Mesendoderm (in vitro differentiated cells): ENCODE data around the gene DECR2.

Experiments used
- DNase-seq: peaks from one replicate; pipeline ENCODE4 v3.0.0; 2013
- H2AK5ac ChIP-seq: 2 replicates; pipeline ENCODE4 v1.6.1; 2013; ENCODE audit warnings: low read length, inconsistent platforms
- H2BK120ac ChIP-seq: 2 replicates; pipeline ENCODE4 v1.6.1; 2013; ENCODE audit warnings: low read depth, mild to moderate bottlenecking, low read length, moderate library complexity, mixed read lengths
- H2BK15ac ChIP-seq: replicated peaks from 2 replicates; pipeline ENCODE4 v1.6.1; 2013; ENCODE audit warnings: low read depth, mild to moderate bottlenecking, moderate library complexity
- H2BK5ac ChIP-seq: 2 replicates; pipeline ENCODE4 v1.6.1; 2013; ENCODE audit warnings: low read length, inconsistent platforms
- H3K18ac ChIP-seq: 2 replicates; pipeline ENCODE4 v1.6.1; 2013; ENCODE audit warnings: mild to moderate bottlenecking, low read length, mixed read lengths
- H3K23ac ChIP-seq: one replicate; pipeline ENCODE4 v1.6.1; 2013; ENCODE audit warnings: low read length
- H3K27ac ChIP-seq: 2 replicates; pipeline ENCODE4 v1.5.1; 2013; ENCODE audit warnings: low read depth, mild to moderate bottlenecking, inconsistent platforms, low read length, moderate library complexity
- H3K27me3 ChIP-seq: 2 replicates; pipeline ENCODE4 v1.6.1; 2013; ENCODE audit warnings: low read length, control low read depth, mild to moderate bottlenecking, inconsistent platforms; ENCODE audit not compliant: insufficient read depth, poor library complexity
- H3K36me3 ChIP-seq: 2 replicates; pipeline ENCODE4 v1.6.1; 2013; ENCODE audit warnings: low read length, inconsistent platforms; ENCODE audit not compliant: control insufficient read depth, insufficient read depth
- H3K4ac ChIP-seq: one replicate; pipeline ENCODE4 v1.6.1; 2013; ENCODE audit warnings: low read depth, mild to moderate bottlenecking, low read length, moderate library complexity
- H3K4me1 ChIP-seq: 2 replicates; pipeline ENCODE4 v1.6.1; 2013; ENCODE audit warnings: low read depth, low read length, inconsistent platforms; ENCODE audit not compliant: control insufficient read depth
- H3K4me2 ChIP-seq: 2 replicates; pipeline ENCODE4 v1.6.1; 2013; ENCODE audit warnings: low read length
- H3K4me3 ChIP-seq: 2 replicates; pipeline ENCODE4 v1.5.1; 2013; ENCODE audit warnings: mild to moderate bottlenecking, low read length
- H3K56ac ChIP-seq: one replicate; pipeline ENCODE4 v1.6.1; 2013; ENCODE audit warnings: low read length
- H3K79me1 ChIP-seq: 2 replicates; pipeline ENCODE4 v1.6.1; 2013; ENCODE audit warnings: low read length, inconsistent platforms
- H3K79me2 ChIP-seq: 2 replicates; pipeline ENCODE4 v1.6.1; 2013; ENCODE audit warnings: mild to moderate bottlenecking, low read length; ENCODE audit not compliant: control insufficient read depth, insufficient read depth
- H3K9ac ChIP-seq: 2 replicates; pipeline ENCODE4 v1.6.1; 2013; ENCODE audit warnings: low read length, inconsistent platforms
- H4K5ac ChIP-seq: one replicate; pipeline ENCODE4 v1.6.1; 2013; ENCODE audit warnings: low read length
- H4K8ac ChIP-seq: one replicate; pipeline ENCODE4 v1.6.1; 2013; ENCODE audit warnings: low read depth, mild to moderate bottlenecking, control low read depth, low read length, moderate library complexity
- WGBS: extraction: QIAGEN DNeasy Blood & Tissue Kit; methylation state at CpG from one replicate; pipeline ENCODE4 v1.1.7; 2013; ENCODE audit warnings: low lambda C conversion rate, missing lambda C conversion rate; ENCODE audit not compliant: insufficient coverage; ENCODE audit errors: extremely low coverage; 5-methylcytosine and 5-hydroxymethylcytosine counted together

Gene DECR2

DNA sequence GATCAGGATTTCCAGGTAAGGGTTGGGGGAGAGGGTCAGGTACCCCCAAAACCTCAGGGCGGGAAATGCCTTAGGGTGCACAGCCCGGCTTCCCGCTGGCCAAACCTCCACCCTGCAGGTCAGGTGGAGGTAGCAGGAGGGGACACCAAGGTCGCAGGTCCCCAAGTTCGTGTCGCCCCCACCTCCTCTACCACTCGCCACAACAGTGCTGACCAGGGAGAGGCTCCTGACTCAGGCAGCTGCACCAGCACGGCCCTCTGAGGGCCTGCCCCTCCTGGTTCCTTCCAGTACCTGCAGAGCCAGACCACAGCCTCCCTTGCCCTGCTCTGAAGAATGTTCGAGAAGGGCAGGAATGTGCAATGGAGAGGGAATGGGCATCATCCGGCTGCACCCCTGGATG is 35.2 kb upstream of the DECR2 start:
- no peak overlapping the region for H3K4me2 ChIP-seq
- no peak overlapping the region for H2BK5ac ChIP-seq
- no peak overlapping the region for H2AK5ac ChIP-seq
- no peak overlapping the region for H3K56ac ChIP-seq
- H3K9ac ChIP-seq, result no peak overlapping the region
- no peak overlapping the region for H3K4ac ChIP-seq
- H2BK15ac ChIP-seq, result no peak overlapping the region
- H4K8ac ChIP-seq, result no peak overlapping the region
- H3K27ac ChIP-seq, result no peak overlapping the region
- peaks cover 5% of the 10 kb centered on the region for H3K79me1 ChIP-seq
- H3K27me3 ChIP-seq, result no peaks in the 10 kb centered on the region
- H2BK120ac ChIP-seq, result no peak overlapping the region
- H3K4me3 ChIP-seq, result no peak overlapping the region
- H4K5ac ChIP-seq, result no peak overlapping the region
- no peak for DNase-seq
- H3K36me3 ChIP-seq, result peaks cover 9% of the 10 kb centered on the region
- no peaks in the 10 kb centered on the region for H3K4me1 ChIP-seq
- H3K79me2 ChIP-seq, result peaks cover 2% of the 10 kb centered on the region
- no CpG with 5 or more reads among the region's 10 CpGs for WGBS
- no peak overlapping the region for H3K23ac ChIP-seq
- no peak overlapping the region for H3K18ac ChIP-seq

DNA sequence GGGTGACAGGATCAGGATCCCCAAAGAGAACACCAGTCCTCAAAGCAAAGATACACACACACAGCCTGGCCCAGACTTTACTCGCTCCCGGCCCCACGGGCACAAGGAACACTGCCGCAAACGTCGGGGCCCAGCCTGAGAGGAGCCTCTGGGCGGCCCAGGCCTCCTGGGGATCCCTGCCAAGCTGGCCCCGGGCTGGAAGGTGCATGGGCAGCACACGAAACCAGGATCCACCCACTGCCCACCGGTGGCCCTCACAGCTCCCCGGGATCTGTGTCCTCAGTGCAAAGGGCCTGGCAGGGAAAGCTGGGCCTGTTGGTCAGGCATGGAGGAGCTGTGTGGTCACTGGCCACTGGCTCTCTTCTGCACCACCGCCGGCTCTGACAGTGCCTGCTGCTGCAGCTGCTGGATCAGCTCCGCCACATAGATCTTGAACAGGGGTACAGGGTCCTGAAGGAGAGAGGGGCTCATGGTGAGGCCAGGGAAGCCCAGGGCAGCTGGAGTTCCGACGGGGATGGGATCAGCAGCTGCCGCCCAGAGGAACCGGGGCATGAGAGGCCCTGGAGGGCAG is 34.3 kb upstream of the DECR2 start:
- no peak overlapping the region for H3K9ac ChIP-seq
- H3K79me2 ChIP-seq, result peaks cover 2% of the 10 kb centered on the region
- H3K36me3 ChIP-seq, result peaks cover 9% of the 10 kb centered on the region
- no peak overlapping the region for H2AK5ac ChIP-seq
- no peak overlapping the region for H4K5ac ChIP-seq
- H2BK15ac ChIP-seq, result no peak overlapping the region
- no peaks in the 10 kb centered on the region for H3K4me1 ChIP-seq
- H3K4me3 ChIP-seq, result no peak overlapping the region
- DNase-seq, result no peak
- no peaks in the 10 kb centered on the region for H3K27me3 ChIP-seq
- H3K27ac ChIP-seq, result no peak overlapping the region
- no peak overlapping the region for H3K4me2 ChIP-seq
- H3K56ac ChIP-seq, result no peak overlapping the region
- H3K23ac ChIP-seq, result no peak overlapping the region
- no peak overlapping the region for H2BK120ac ChIP-seq
- no peak overlapping the region for H3K4ac ChIP-seq
- no peak overlapping the region for H2BK5ac ChIP-seq
- H3K18ac ChIP-seq, result no peak overlapping the region
- no peak overlapping the region for H4K8ac ChIP-seq
- no CpG with 5 or more reads among the region's 18 CpGs for WGBS
- peaks cover 5% of the 10 kb centered on the region for H3K79me1 ChIP-seq

DNA sequence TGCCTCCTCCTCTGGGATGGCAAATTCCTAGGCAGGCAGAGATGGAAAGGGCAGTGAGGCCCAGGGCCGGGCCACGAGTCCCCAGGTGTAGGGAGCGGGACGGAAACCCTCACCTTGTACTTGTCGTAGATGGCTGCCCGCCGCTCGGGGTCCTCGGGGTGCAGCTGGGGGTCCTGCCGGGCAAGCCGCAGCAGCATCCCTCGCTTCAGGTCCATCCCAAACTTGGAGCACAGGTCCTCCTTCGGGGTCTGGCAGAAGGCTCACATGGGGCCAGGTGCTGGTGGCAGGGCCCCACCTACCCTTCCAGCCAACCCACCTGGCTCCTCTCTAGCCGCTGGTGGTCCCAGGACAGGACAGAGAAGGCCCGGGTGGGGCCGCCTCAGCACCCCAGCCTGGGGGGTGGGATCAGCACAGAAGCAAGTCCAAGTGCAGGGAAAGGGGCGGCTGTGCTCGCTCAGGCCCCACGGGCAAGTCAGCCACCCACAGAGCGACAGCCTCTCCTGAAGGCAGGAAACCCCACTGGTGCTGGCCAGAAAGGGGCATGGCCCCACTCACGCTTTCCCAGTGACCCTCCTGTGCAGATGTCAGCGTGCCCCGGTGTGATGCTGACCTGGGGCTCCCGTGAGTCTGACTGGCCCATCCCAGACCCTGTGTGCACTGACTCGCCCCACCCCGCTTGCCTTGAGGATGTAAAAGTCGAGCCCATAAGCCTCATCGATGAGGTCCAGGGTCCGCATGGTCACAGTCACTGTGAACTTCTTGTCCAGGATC is 33.1 kb upstream of the DECR2 start:
- H3K27ac ChIP-seq, result no peak overlapping the region
- no peak overlapping the region for H2BK120ac ChIP-seq
- WGBS, result no CpG with 5 or more reads among the region's 29 CpGs
- H3K18ac ChIP-seq, result no peak overlapping the region
- H4K8ac ChIP-seq, result no peak overlapping the region
- H3K4me3 ChIP-seq, result no peak overlapping the region
- H3K79me2 ChIP-seq, result peaks cover 2% of the 10 kb centered on the region
- no peak overlapping the region for H2BK15ac ChIP-seq
- H3K23ac ChIP-seq, result no peak overlapping the region
- no peak for DNase-seq
- H4K5ac ChIP-seq, result no peak overlapping the region
- no peak overlapping the region for H3K4me2 ChIP-seq
- no peaks in the 10 kb centered on the region for H3K4me1 ChIP-seq
- H3K79me1 ChIP-seq, result peaks cover 5% of the 10 kb centered on the region
- H3K56ac ChIP-seq, result no peak overlapping the region
- peaks cover 12% of the 10 kb centered on the region for H3K36me3 ChIP-seq
- H3K9ac ChIP-seq, result no peak overlapping the region
- no peak overlapping the region for H2BK5ac ChIP-seq
- H2AK5ac ChIP-seq, result no peak overlapping the region
- H3K27me3 ChIP-seq, result no peaks in the 10 kb centered on the region
- H3K4ac ChIP-seq, result no peak overlapping the region

DNA sequence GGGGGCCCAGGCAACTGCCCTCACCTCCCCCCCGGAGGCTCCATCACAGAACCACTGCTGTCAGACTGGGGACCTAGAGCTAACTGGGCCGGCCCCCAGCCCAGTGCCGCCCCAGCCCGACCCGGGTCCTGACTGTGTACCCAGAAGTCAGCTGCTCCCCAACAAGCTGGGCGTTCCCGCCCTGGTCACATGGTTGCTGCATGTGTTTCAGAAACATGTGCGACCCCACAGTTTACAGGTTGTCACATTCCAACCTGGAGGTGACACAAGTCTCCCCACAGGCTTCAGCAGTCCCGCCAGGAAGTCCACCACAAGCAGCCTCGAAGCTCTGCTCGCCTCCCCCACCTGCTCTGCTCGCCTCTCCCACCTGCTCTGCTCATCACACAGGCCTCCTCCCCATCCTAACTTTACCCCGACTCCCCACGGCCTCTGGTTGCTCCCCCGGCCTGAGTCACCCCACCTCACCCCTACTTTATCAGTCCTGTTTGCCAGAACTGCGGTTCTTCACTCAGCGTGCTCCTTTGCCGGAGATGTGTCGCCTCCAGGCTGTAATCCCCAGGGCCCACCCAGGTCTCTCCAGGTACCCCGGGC is 32.3 kb upstream of the DECR2 start:
- no CpG with 5 or more reads among the region's 20 CpGs for WGBS
- Histone ChIP-seq H2BK5ac (no peak overlapping the region), H3K79me1 (peaks cover 5% of the 10 kb centered on the region), H4K5ac (no peak overlapping the region), H3K27ac (no peak overlapping the region), H2AK5ac (no peak overlapping the region), H3K79me2 (peaks cover 2% of the 10 kb centered on the region), H2BK15ac (no peak overlapping the region), H3K27me3 (no peaks in the 10 kb centered on the region), H3K4me3 (no peak overlapping the region), H3K18ac (no peak overlapping the region), H3K4me1 (no peaks in the 10 kb centered on the region), H3K4ac (no peak overlapping the region), H3K23ac (no peak overlapping the region), H3K56ac (peak overlapping the region; percentile 56), H3K9ac (peak overlapping the region; percentile 75), H3K36me3 (peaks cover 17% of the 10 kb centered on the region), H2BK120ac (no peak overlapping the region), H3K4me2 (peak overlapping the region; percentile 85), H4K8ac (no peak overlapping the region)
- DNase-seq, result no peak

DNA sequence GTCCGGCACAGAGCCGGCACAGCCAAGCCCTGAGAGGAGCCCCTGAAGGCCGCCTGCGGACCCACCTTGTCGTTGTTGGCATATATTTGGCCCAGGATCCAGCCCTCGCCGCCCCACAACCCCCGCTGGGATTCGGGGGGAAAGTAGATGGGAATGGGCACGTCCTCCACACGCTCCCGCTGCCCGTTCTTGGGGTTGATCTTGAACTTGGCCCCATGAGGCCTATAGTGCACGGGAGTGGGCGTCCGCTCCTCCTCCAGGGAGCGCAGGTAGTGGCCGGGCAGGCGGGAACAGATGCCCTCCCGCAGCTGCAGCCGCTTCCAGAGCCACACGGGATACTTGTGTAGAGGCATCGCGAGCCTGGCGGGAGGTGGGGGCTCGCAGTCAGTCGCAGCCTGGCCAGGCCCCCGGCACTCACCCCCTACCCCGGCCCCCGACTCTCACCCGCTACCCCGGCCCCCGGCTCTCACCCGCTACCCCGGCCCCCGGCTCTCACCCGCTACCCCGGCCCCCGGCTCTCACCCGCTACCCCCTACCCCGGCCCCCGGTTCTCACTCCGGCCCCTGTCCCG is 31.7 kb upstream of the DECR2 start:
- WGBS, result no CpG with 5 or more reads among the region's 44 CpGs
- Histone ChIP-seq H3K79me1 (peaks cover 5% of the 10 kb centered on the region), H3K27ac (no peak overlapping the region), H3K79me2 (peaks cover 2% of the 10 kb centered on the region), H3K36me3 (peaks cover 19% of the 10 kb centered on the region), H2BK5ac (no peak overlapping the region), H3K18ac (no peak overlapping the region), H3K27me3 (no peaks in the 10 kb centered on the region), H4K8ac (no peak overlapping the region), H3K9ac (peak overlapping the region; percentile 75), H2AK5ac (no peak overlapping the region), H2BK15ac (no peak overlapping the region), H2BK120ac (no peak overlapping the region), H3K23ac (no peak overlapping the region), H4K5ac (no peak overlapping the region), H3K4me1 (no peaks in the 10 kb centered on the region), H3K4me2 (peak overlapping the region; percentile 85), H3K56ac (peak overlapping the region; percentile 78), H3K4me3 (peak overlapping the region; percentile 34), H3K4ac (no peak overlapping the region)
- peak; percentile 60 for DNase-seq
